Right atrium auricular region (tissue), 2 donors: ENCODE data around the gene PEX14. TPM values are rescaled to one million over a fixed set of nuclear protein-coding genes. Genes with fewer than 3 reads are reported as not detected.

ENCODE experiments used
- DNase-seq: peaks from one replicate; pipeline ENCODE4 v3.0.0-alpha.2; 2019; ENCODE audit warnings: low spot score
- H3K27ac ChIP-seq, 2 donors: fragments of 200-600 bp; sonication (generic); 1 replicate in 1 of 2; 2 replicates in 1 of 2; pipeline ENCODE4 v1.5.1; 2016 to 2019
- H3K27me3 ChIP-seq, 2 donors: fragments of 200-600 bp; sonication (generic); one replicate each; pipeline versions ENCODE4 v1.5.1 to v1.6.0; 2017 to 2019
- H3K36me3 ChIP-seq: fragments of 200-600 bp; sonication (generic); one replicate; pipeline ENCODE4 v1.5.1; 2016
- H3K4me1 ChIP-seq, 2 donors: fragments of 200-600 bp; sonication (generic); one replicate each; pipeline versions ENCODE4 v1.5.1 to v1.6.0; 2017 to 2019
- H3K4me3 ChIP-seq, 2 donors: fragments of 200-600 bp; sonication (generic); 1 replicate in 1 of 2; 2 replicates in 1 of 2; pipeline ENCODE4 v1.5.1; 2017 to 2019; ENCODE audit warnings: mild to moderate bottlenecking in 1 of 2, moderate library complexity in 1 of 2
- H3K9me3 ChIP-seq, 2 donors: fragments of 200-600 bp; sonication (generic); one replicate each; pipeline ENCODE4 v1.5.1; 2019
- total RNA-seq, 2 donors: library from RNA; depleted of rRNA; stranded (reverse); fragments of >200 nt; gene quantifications; one replicate each; pipeline ENCODE4 v1.1.0, GENCODE V29; 2016
- TF ChIP-seq, protein P1 (sequence below), 2 donors: fragments of 200-600 bp; sonication (generic); IDR thresholded peaks; one replicate each; pipeline ENCODE4 v1.5.1; 2019; ENCODE audit warnings: antibody characterized with exemption in 2 of 2

Gene PEX14
- total RNA-seq, 2 donors from 2014 or later, result 13.7 to 14.5 TPM

DNA sequence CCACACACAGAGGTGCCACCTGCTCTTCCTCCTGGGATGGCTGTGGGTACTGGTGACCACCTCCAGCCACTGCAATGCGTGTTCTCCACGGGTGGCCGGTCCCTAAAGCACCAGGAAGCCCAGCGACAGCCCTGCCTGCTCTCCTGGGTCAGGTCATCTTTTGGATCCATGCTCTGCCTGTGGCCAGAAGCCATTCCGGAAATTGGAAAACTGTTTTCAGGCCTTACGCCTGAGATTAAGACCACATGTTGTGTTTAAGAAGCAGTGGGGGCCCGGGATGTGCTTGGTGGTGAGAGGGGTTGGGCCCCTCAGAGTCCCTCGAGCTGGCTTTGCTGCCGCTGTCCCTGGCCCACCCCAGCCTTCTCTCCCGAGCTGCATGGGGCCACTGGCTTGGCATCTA is 150.8 kb downstream of the PEX14 start:
- TF ChIP-seq, protein P1, sequence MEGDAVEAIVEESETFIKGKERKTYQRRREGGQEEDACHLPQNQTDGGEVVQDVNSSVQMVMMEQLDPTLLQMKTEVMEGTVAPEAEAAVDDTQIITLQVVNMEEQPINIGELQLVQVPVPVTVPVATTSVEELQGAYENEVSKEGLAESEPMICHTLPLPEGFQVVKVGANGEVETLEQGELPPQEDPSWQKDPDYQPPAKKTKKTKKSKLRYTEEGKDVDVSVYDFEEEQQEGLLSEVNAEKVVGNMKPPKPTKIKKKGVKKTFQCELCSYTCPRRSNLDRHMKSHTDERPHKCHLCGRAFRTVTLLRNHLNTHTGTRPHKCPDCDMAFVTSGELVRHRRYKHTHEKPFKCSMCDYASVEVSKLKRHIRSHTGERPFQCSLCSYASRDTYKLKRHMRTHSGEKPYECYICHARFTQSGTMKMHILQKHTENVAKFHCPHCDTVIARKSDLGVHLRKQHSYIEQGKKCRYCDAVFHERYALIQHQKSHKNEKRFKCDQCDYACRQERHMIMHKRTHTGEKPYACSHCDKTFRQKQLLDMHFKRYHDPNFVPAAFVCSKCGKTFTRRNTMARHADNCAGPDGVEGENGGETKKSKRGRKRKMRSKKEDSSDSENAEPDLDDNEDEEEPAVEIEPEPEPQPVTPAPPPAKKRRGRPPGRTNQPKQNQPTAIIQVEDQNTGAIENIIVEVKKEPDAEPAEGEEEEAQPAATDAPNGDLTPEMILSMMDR (IDR thresholded peaks at IDR 0.05), result no peak
- H3K27ac ChIP-seq, result no peak overlapping the region
- peaks cover 0 to 14% of the 10 kb centered on the region in 2 donors for H3K4me1 ChIP-seq
- H3K9me3 ChIP-seq, result no peaks in the 10 kb centered on the region
- DNase-seq, result no peak
- no peak overlapping the region for H3K4me3 ChIP-seq
- H3K27me3 ChIP-seq, result no peaks in the 10 kb centered on the region
- H3K36me3 ChIP-seq, result peaks cover 22% of the 10 kb centered on the region

DNA sequence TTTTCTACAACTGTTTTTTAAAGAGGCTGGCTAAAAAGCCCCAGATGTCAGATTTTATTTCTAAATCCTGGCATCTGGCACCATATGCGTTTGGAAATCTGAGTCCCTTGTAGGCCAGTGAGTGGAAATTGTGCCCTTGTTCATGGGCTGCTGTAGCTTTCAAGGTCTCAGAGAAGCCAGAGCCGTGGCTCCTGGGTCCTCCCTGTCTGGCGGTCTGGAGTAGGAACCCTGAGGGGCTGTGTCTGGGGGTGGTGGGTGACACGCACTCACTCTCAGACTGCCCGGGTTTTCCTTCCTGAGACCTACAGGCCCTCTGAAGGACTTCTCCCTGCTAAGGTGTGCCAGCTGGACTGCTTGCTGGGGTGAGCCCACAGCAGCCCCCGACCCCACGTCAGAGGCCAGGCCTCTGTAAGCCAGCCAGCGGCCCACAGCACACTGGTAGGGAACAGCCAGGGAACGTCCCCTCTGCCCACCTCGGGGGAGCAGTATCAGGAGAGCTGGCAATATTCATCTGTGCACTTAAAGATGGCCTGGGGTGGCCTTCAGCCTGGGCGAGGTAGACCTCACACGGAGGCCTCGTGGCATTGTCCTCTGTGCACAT is 151.5 kb downstream of the PEX14 start:
- no peak for DNase-seq
- H3K27ac ChIP-seq, result no peak overlapping the region

DNA sequence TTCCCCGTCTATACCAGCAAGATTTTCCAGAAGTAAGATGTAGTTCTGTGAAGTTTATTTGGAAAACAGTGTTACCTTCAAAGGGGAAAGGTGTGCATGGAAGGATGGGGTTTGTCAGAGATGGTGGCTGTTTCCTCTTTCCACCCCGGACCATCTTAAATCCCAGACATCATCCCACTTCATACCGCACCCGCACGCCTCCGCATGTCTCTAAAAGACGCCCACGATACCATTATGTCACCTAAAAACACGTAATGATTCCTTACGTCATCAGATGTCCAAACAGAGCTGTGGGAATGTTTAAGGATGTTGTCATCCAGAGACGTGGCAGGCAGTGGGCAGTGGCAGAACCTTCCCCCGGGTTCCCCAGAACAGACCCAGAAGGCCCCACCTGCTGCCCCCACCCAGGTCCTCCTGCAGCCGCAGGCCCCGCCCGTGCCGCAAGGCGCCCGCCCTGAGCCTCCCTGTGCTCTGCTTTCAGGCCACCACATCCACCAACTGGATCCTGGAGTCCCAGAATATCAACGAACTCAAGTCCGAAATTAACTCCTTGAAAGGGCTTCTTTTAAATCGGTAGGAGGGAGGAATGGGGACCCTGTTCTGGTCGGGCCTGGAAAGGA is 152.2 kb downstream of the PEX14 start:
- H3K4me3 ChIP-seq, result no peak overlapping the region
- no peak overlapping the region for H3K27ac ChIP-seq
- H3K9me3 ChIP-seq, result no peaks in the 10 kb centered on the region
- H3K36me3 ChIP-seq, result peaks cover 22% of the 10 kb centered on the region
- DNase-seq, result no peak
- H3K27me3 ChIP-seq, result no peaks in the 10 kb centered on the region
- TF ChIP-seq, protein P1 (IDR thresholded peaks at IDR 0.05), result no peak
- peaks cover 0 to 14% of the 10 kb centered on the region in 2 donors for H3K4me1 ChIP-seq

More for the DNA sequence above, 151.5 kb downstream of the PEX14 start:
- H3K9me3 ChIP-seq, result no peaks in the 10 kb centered on the region
- H3K27me3 ChIP-seq, result no peaks in the 10 kb centered on the region
- peaks cover 0 to 14% of the 10 kb centered on the region in 2 donors for H3K4me1 ChIP-seq
- H3K36me3 ChIP-seq, result peaks cover 22% of the 10 kb centered on the region
- TF ChIP-seq, protein P1 (IDR thresholded peaks at IDR 0.05), result no peak
- H3K4me3 ChIP-seq, result no peak overlapping the region

DNA sequence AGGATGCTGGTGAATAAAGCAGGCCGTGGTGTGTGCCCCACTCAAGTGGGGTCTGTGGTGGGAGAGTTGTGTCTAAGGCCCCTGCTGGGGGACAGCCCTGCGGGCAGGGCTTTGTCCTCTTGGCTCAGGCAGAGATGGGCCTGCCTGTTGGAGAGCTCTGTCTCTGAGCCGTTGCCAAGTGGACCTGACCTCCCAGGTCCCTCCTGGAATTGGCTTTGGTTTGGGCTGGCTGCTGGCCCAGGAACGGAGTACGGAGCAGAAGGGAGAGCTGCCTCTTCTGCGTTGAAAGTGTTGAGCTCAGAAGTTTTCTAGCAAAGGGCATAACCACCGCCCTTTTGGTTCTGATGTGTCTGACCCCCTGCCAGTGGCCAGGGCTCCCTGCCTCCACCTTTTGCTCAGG is 153.9 kb downstream of the PEX14 start:
- H3K9me3 ChIP-seq, result no peaks in the 10 kb centered on the region
- H3K4me3 ChIP-seq, result no peak overlapping the region
- peaks cover 12% of the 10 kb centered on the region for H3K36me3 ChIP-seq
- no peak for DNase-seq
- peaks cover 0 to 14% of the 10 kb centered on the region in 2 donors for H3K4me1 ChIP-seq
- TF ChIP-seq, protein P1 (IDR thresholded peaks at IDR 0.05), result no peak
- no peaks in the 10 kb centered on the region for H3K27me3 ChIP-seq
- H3K27ac ChIP-seq, result peak overlapping the region; percentile 39 to 41

DNA sequence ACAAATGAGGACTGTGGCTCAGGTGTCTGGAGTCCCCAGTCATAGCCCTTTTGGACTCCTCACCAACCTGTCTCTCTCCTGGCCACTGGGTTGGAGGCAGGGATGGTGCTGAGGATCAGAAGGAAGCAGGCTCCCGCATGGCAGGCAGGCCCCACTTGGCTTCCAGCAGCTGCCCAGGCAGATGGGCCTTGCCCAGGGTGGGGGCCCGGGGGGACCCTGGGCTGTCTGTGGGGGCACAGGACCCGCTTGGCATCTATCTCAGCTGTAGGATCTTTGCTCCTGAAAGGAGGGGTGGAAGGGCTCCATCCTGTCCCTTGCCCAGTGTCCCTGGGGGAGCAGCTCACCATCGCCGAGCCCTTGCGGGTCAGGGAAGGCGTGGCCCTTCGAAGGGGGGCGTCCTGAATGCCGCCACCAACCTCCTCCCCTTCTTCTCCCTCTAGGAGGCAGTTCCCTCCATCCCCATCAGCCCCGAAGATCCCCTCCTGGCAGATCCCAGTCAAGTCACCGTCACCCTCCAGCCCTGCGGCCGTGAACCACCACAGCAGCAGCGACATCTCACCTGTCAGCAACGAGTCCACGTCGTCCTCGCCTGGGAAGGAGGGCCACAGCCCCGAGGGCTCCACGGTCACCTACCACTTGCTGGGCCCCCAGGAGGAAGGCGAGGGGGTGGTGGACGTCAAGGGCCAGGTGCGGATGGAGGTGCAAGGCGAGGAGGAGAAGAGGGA is 154.5 kb downstream of the PEX14 start:
- peak overlapping the region; percentile 39 to 41 for H3K27ac ChIP-seq
- peaks cover 6% of the 10 kb centered on the region for H3K36me3 ChIP-seq
- peaks cover 0 to 16% of the 10 kb centered on the region in 2 donors for H3K4me1 ChIP-seq
- TF ChIP-seq, protein P1 (IDR thresholded peaks at IDR 0.05), result no peak
- no peaks in the 10 kb centered on the region for H3K27me3 ChIP-seq
- H3K4me3 ChIP-seq, result no peak overlapping the region
- H3K9me3 ChIP-seq, result no peaks in the 10 kb centered on the region
- DNase-seq, result no peak
